ENCODE measurements around the gene MRPS10. TPM values are rescaled to one million over a fixed set of nuclear protein-coding genes. Genes with fewer than 3 reads are reported as not detected.

Gene MRPS10
- total and polyA plus RNA-seq, 2 donors (not counting 1 experiment from before 2014, with no cell fraction given): 10.5 to 26.4 TPM

- H3K79me2 ChIP-seq (ENCODE audit: control insufficient read depth, insufficient read depth, low read length): no peaks in the 10 kb centered on the region
- H3K36me3 ChIP-seq (replicated peaks in 1 of 2; ENCODE audit: control extremely low read depth in 1 of 2, control insufficient read depth in 1 of 2, extremely low read depth in 1 of 2, insufficient read depth in 2 of 2, low read length in 1 of 2): no peaks in the 10 kb centered on the region
- CTCF ChIA-PET: interaction anchor here (1.0 to 2.4 kb wide), 5 partner anchors 13 to 447 kb away, joined by 3 to 9 read pairs (median 3); partner anchors contain the start of genes FRS3 and PRICKLE4
- no peak overlapping the region for H3K4me2 ChIP-seq (replicated peaks; ENCODE audit: low read depth, low read length, poor library complexity, severe bottlenecking)
- DNase-seq (no peak), ATAC-seq (ENCODE audit: low read depth) (no peak)
- no peaks in the 10 kb centered on the region for H3K27me3 ChIP-seq (replicated peaks in 1 of 4; ENCODE audit: control extremely low read depth in 1 of 4, control insufficient read depth in 3 of 4, insufficient read depth in 4 of 4, low read length in 3 of 4)
- POLR2A ChIA-PET: no interaction called here
- Mint-ChIP-seq H3K27me3 (peaks cover 10% of the 10 kb centered on the region), H3K4me1 (peaks cover 5% of the 10 kb centered on the region), H3K4me3 (no peak overlapping the region), H3K27ac (no peak overlapping the region), H3K9me3 (ENCODE audit: insufficient read depth) (no peaks in the 10 kb centered on the region)
- no peak overlapping the region for H2AFZ ChIP-seq (ENCODE audit: insufficient read depth, low read depth, low read length, poor library complexity, severe bottlenecking)
- H3K27ac ChIP-seq (ENCODE audit: low read length in 2 of 2): no peak overlapping the region
- H3K9me3 ChIP-seq (ENCODE audit: control extremely low read depth in 1 of 3, control insufficient read depth in 2 of 3, insufficient read depth in 1 of 3, low read length in 2 of 3): no peaks in the 10 kb centered on the region
- TF ChIP-seq EZH2 (IDR thresholded peaks at IDR 0.05; ENCODE audit: borderline replicate concordance, insufficient read depth, low read depth, low read length, poor library complexity, severe bottlenecking): no peak
- TF ChIP-seq, protein P1, sequence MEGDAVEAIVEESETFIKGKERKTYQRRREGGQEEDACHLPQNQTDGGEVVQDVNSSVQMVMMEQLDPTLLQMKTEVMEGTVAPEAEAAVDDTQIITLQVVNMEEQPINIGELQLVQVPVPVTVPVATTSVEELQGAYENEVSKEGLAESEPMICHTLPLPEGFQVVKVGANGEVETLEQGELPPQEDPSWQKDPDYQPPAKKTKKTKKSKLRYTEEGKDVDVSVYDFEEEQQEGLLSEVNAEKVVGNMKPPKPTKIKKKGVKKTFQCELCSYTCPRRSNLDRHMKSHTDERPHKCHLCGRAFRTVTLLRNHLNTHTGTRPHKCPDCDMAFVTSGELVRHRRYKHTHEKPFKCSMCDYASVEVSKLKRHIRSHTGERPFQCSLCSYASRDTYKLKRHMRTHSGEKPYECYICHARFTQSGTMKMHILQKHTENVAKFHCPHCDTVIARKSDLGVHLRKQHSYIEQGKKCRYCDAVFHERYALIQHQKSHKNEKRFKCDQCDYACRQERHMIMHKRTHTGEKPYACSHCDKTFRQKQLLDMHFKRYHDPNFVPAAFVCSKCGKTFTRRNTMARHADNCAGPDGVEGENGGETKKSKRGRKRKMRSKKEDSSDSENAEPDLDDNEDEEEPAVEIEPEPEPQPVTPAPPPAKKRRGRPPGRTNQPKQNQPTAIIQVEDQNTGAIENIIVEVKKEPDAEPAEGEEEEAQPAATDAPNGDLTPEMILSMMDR (IDR thresholded peaks at IDR 0.05): no peak
- H3K9ac ChIP-seq (ENCODE audit: low read length): no peak overlapping the region
- H4K20me1 ChIP-seq (ENCODE audit: control insufficient read depth, insufficient read depth, low read length, poor library complexity, severe bottlenecking): no peaks in the 10 kb centered on the region
- intact Hi-C loops (cut with micrococcal nuclease): no loop called here
- H3K4me3 ChIP-seq (ENCODE audit: control extremely low read depth in 1 of 5, extremely low read depth in 1 of 5, insufficient read depth in 1 of 5, low read depth in 2 of 5, low read length in 4 of 5): no peak overlapping the region
- WGBS (ENCODE audit: insufficient coverage): 93% methylated on average over 8 of the region's 8 CpGs
- no peaks in the 10 kb centered on the region for H3K4me1 ChIP-seq (ENCODE audit: control insufficient read depth in 2 of 2, insufficient read depth in 2 of 2, low read length in 2 of 2)
Measured at GRCh38 chr6:42226645-42227143, 9.0 kb upstream of the MRPS10 start.

- Histone ChIP-seq H3K79me2 (ENCODE audit: control insufficient read depth, insufficient read depth, low read length) (no peaks in the 10 kb centered on the region), H3K27me3 (replicated peaks in 1 of 4; ENCODE audit: control extremely low read depth in 1 of 4, control insufficient read depth in 3 of 4, insufficient read depth in 4 of 4, low read length in 3 of 4) (no peaks in the 10 kb centered on the region), H4K20me1 (ENCODE audit: control insufficient read depth, insufficient read depth, low read length, poor library complexity, severe bottlenecking) (no peaks in the 10 kb centered on the region), H2AFZ (ENCODE audit: insufficient read depth, low read depth, low read length, poor library complexity, severe bottlenecking) (no peak overlapping the region), H3K9ac (ENCODE audit: low read length) (no peak overlapping the region), H3K4me3 (ENCODE audit: control extremely low read depth in 1 of 5, extremely low read depth in 1 of 5, insufficient read depth in 1 of 5, low read depth in 2 of 5, low read length in 4 of 5) (no peak overlapping the region), H3K4me1 (ENCODE audit: control insufficient read depth in 2 of 2, insufficient read depth in 2 of 2, low read length in 2 of 2) (no peaks in the 10 kb centered on the region), H3K4me2 (replicated peaks; ENCODE audit: low read depth, low read length, poor library complexity, severe bottlenecking) (no peak overlapping the region), H3K9me3 (ENCODE audit: control extremely low read depth in 1 of 3, control insufficient read depth in 2 of 3, insufficient read depth in 1 of 3, low read length in 2 of 3) (no peaks in the 10 kb centered on the region), H3K27ac (ENCODE audit: low read length in 2 of 2) (no peak overlapping the region), H3K36me3 (replicated peaks in 1 of 2; ENCODE audit: control extremely low read depth in 1 of 2, control insufficient read depth in 1 of 2, extremely low read depth in 1 of 2, insufficient read depth in 2 of 2, low read length in 1 of 2) (no peaks in the 10 kb centered on the region)
- DNase-seq (no peak), ATAC-seq (ENCODE audit: low read depth) (no peak)
- H3K9me3 Mint-ChIP-seq (ENCODE audit: insufficient read depth): no peaks in the 10 kb centered on the region
- POLR2A ChIA-PET: no interaction called here
- CTCF ChIA-PET: interaction anchor here (1.0 to 2.4 kb wide), 4 partner anchors 12 to 321 kb away, joined by 3 to 9 read pairs (median 4); no protein-coding TSS in a partner anchor
- no peak overlapping the region for H3K4me3 Mint-ChIP-seq
- 100% methylated on average over 2 of the region's 3 CpGs for WGBS (ENCODE audit: insufficient coverage)
- TF ChIP-seq EZH2 (IDR thresholded peaks at IDR 0.05; ENCODE audit: borderline replicate concordance, insufficient read depth, low read depth, low read length, poor library complexity, severe bottlenecking): no peak
- TF ChIP-seq, protein P1 (IDR thresholded peaks at IDR 0.05): no peak
- H3K4me1 Mint-ChIP-seq: peaks cover 5% of the 10 kb centered on the region
- H3K27ac Mint-ChIP-seq: no peak overlapping the region
- H3K27me3 Mint-ChIP-seq: peaks cover 10% of the 10 kb centered on the region
- intact Hi-C loops (cut with micrococcal nuclease): no loop called here
Measured at GRCh38 chr6:42226161-42226611, 8.5 kb upstream of the MRPS10 start.
